Activated B cell treated with CpG ODN at 0.5 μM for 24 hours (primary cell): ENCODE measurements around the gene TCEA2. TPM values are rescaled to one million over a fixed set of nuclear protein-coding genes. Genes with fewer than 3 reads are reported as not detected.

Source experiments
- ATAC-seq: fragments of 200-7000 bp; cut with Tn5 transposase; one replicate; pipeline ENCODE4 v1.10.0; 2021; ENCODE audit warnings: low read depth, mild to moderate bottlenecking, moderate library complexity
- CTCF ChIA-PET: fragments of 350-600 bp; sonication (Branson Sonifier 250); formaldehyde crosslinking; loops from one replicate; lab custom pipeline; 2021; ENCODE audit warnings: antibody characterized with exemption; lab: Charles Lee
- POLR2A ChIA-PET: fragments of 350-600 bp; sonication (Branson Sonifier 250); formaldehyde crosslinking; loops from one replicate; lab custom pipeline; 2021; ENCODE audit warnings: antibody characterized with exemption; lab: Charles Lee
- DNase-seq: peaks from one replicate; pipeline ENCODE4 v3.0.0; 2022
- H3K27ac Mint-ChIP-seq: one replicate; pipeline ENCODE4 v1.8.0; 2020; ENCODE audit warnings: mixed read lengths
- H3K27me3 Mint-ChIP-seq: one replicate; pipeline ENCODE4 v1.8.0; 2021; ENCODE audit warnings: mixed read lengths
- H3K36me3 Mint-ChIP-seq: one replicate; pipeline ENCODE4 v1.8.0; 2021; ENCODE audit warnings: low read depth, mixed read lengths
- H3K4me1 Mint-ChIP-seq: one replicate; pipeline ENCODE4 v1.8.0; 2021; ENCODE audit warnings: mixed read lengths
- H3K4me3 Mint-ChIP-seq: one replicate; pipeline ENCODE4 v1.8.0; 2020; ENCODE audit warnings: mild to moderate bottlenecking, mixed read lengths
- H3K9me3 Mint-ChIP-seq: one replicate; pipeline ENCODE4 v1.8.0; 2020; ENCODE audit warnings: mixed read lengths
- intact Hi-C: fragments of 100-400 bp; cut with micrococcal nuclease; formaldehyde crosslinking; loops from one replicate; pipeline ENCODE4 v1.15.1; 2024
- total RNA-seq: library from RNA; stranded (reverse); gene quantifications from 2 replicates; pipeline ENCODE4 v1.2.3, GENCODE V29; 2022
- TF ChIP-seq, protein P1 (sequence below): fragments of 200-600 bp; IDR thresholded peaks from one replicate; pipeline ENCODE4 v1.8.0; 2022; ENCODE audit warnings: antibody characterized with exemption, mild to moderate bottlenecking

The TCEA2 gene
- total RNA-seq, 1 donor from 2014 or later, result 20.3 TPM

DNA sequence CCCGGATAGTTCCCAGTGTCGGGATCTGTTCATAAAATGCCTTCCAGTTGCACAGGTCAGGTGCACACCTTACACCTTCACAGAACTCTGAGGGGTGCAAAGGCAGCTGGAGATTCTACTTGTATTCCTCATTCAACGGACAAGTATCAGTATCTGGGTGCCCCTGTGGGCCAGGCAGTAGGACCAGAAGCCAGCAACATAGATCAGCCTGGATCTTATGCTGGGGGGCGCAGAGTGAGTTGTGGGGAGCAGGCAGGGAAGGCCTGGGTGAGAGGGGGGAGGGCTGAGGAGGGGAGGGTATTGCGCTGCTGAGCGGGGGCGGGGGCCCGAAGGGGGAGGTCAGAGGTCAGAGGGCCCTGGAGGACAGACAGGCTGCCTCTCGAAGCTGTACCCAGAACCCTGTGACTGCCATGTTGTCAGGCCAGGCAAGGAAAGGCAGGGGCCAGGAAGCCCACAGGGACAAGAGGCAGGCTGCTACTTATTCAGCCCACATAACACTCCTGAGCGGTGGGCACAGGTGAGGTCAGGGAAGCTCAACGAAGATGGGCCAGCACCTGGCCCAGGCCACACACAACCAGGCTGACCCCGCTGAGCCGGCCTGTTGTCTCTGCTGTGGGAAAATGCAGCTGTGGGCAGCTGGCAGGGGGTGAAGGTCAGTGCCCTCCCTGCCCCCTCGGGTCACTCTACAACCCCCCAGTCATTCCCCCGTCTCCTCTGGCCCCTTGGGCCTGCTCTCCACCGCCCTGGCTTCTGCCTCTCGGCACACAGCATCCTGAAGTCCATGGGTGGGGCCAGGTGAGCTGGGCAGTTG lies 18.0 kb downstream of the TCEA2 start:
- Mint-ChIP-seq H3K4me1 (peaks cover 62% of the 10 kb centered on the region), H3K27me3 (peaks cover 4% of the 10 kb centered on the region), H3K36me3 (peaks cover 5% of the 10 kb centered on the region), H3K4me3 (peak overlapping the region; percentile 81), H3K9me3 (no peaks in the 10 kb centered on the region), H3K27ac (peak overlapping the region; percentile 84)
- ChIA-PET CTCF (interaction anchor here (1.3 to 7.5 kb wide), 3 partner anchors 21 to 107 kb away, joined by 3 to 80 read pairs (median 5); no protein-coding TSS in a partner anchor), POLR2A (interaction anchor here (1.1 to 8.1 kb wide), 8 partner anchors 15 to 100 kb away, joined by 3 to 77 read pairs (median 9); partner anchors contain the start of genes NPBWR2 and TCEA2)
- no peak for DNase-seq
- intact Hi-C loops, result no loop called here
- TF ChIP-seq, protein P1, sequence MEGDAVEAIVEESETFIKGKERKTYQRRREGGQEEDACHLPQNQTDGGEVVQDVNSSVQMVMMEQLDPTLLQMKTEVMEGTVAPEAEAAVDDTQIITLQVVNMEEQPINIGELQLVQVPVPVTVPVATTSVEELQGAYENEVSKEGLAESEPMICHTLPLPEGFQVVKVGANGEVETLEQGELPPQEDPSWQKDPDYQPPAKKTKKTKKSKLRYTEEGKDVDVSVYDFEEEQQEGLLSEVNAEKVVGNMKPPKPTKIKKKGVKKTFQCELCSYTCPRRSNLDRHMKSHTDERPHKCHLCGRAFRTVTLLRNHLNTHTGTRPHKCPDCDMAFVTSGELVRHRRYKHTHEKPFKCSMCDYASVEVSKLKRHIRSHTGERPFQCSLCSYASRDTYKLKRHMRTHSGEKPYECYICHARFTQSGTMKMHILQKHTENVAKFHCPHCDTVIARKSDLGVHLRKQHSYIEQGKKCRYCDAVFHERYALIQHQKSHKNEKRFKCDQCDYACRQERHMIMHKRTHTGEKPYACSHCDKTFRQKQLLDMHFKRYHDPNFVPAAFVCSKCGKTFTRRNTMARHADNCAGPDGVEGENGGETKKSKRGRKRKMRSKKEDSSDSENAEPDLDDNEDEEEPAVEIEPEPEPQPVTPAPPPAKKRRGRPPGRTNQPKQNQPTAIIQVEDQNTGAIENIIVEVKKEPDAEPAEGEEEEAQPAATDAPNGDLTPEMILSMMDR, result no peak
- no peak for ATAC-seq

DNA sequence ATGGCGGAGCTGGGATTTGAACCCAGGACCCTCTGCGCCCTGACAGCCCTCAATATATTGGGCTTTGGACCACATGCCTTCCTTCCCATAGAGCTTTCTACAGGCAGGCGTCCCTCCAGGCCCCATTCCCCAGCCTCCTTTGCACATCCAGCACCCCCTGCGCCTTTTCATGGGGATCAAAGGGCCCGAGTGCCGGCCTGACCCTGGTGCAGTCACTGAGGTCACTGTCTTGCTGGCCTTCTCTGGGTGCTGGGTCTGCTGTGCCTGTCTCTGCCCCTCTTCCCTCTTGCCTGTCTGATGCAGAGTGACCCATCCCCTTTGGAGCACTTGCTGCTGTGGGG lies 18.6 kb downstream of the TCEA2 start:
- H3K36me3 Mint-ChIP-seq, result peaks cover 4% of the 10 kb centered on the region
- peaks cover 56% of the 10 kb centered on the region for H3K4me1 Mint-ChIP-seq
- CTCF ChIA-PET, result interaction anchor here (1.3 to 7.5 kb wide), 3 partner anchors 20 to 107 kb away, joined by 3 to 80 read pairs (median 5); no protein-coding TSS in a partner anchor
- H3K27me3 Mint-ChIP-seq, result peaks cover 4% of the 10 kb centered on the region
- H3K27ac Mint-ChIP-seq, result no peak overlapping the region
- TF ChIP-seq, protein P1, result no peak
- H3K9me3 Mint-ChIP-seq, result no peaks in the 10 kb centered on the region
- intact Hi-C loops, result no loop called here
- POLR2A ChIA-PET, result interaction anchor here (3.1 to 8.1 kb wide), 2 partner anchors 15 to 18 kb away, joined by 27 to 77 read pairs; no protein-coding TSS in a partner anchor
- peak overlapping the region; percentile 50 for H3K4me3 Mint-ChIP-seq
- DNase-seq (no peak), ATAC-seq (no peak)

DNA sequence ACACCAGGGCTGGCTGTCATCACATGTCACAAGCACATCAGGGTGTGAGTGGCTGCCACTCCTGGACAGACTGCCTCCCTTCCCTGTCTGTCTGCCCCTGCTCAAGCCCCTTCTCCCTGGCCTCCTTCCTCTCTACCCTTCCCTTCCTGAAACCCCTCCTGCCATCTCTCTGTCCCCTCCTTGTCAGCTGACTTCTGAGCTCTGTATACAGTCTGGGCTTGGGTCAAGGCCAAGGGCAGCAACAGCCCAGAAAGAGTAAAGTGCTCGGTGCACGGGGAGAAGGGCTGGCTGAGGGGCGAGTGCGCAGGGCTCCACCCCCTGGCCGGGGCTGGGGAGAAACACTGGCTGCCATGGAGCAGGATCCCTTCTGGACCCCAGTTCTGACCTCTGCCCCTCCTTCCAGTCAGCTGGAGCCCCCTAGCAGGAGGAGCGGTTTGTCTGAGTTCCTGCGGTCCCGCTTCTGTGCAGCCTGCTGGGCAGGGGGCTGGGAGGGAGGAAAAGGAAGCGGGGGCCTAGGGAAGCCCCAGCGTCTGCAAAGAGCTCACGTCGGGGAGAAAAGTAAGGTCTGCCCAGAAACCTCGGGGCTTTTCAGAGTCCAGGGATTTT lies 19.2 kb downstream of the TCEA2 start:
- ATAC-seq (no peak), DNase-seq (no peak)
- TF ChIP-seq, protein P1, result no peak
- no peaks in the 10 kb centered on the region for H3K9me3 Mint-ChIP-seq
- intact Hi-C loops, result no loop called here
- H3K27me3 Mint-ChIP-seq, result peaks cover 4% of the 10 kb centered on the region
- H3K36me3 Mint-ChIP-seq, result peaks cover 4% of the 10 kb centered on the region
- CTCF ChIA-PET, result interaction anchor here (1.3 to 7.5 kb wide), 3 partner anchors 39 to 108 kb away, joined by 3 to 80 read pairs (median 9); no protein-coding TSS in a partner anchor
- POLR2A ChIA-PET, result no interaction called here
- peak overlapping the region; percentile 50 for H3K4me3 Mint-ChIP-seq
- peaks cover 52% of the 10 kb centered on the region for H3K4me1 Mint-ChIP-seq
- H3K27ac Mint-ChIP-seq, result peak overlapping the region; percentile 41

DNA sequence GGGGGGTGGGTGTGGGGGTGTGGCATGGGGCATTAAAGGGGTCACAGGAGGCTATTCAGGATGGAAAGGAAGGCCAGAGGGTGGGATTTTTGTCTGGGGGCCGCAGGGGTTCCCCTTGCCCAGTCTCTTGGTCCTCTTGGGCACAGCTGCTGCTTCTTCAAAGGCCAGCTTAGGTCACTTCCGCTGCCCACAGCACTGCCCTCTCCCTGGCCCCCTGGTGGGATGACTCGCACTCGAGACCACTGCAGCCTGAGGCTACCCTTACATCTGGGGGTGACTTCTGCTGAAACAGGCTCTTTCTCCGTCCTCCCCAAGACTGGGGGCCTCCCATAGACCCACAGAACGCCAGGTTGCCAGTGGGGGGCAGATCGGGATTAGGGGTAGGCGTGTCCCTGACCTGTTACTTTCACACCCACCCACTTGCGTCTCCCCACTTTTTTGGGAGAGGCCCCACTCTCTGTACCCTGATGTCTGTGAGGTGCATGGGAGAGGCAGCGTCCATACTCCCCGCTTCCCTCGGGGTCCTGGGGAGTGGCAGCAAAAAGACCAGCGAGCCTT lies 19.9 kb downstream of the TCEA2 start:
- TF ChIP-seq, protein P1, result no peak
- peaks cover 3% of the 10 kb centered on the region for H3K36me3 Mint-ChIP-seq
- DNase-seq (no peak), ATAC-seq (no peak)
- peaks cover 45% of the 10 kb centered on the region for H3K4me1 Mint-ChIP-seq
- POLR2A ChIA-PET, result interaction anchor here (1.4 to 2.0 kb wide), 5 partner anchors 17 to 172 kb away, joined by 4 to 23 read pairs (median 12); partner anchors contain the start of genes NPBWR2 and PCMTD2
- intact Hi-C loops, result loop anchor here (1.0 kb wide), 2 partner anchors 37 to 44 kb away; no protein-coding TSS in a partner anchor
- peaks cover 4% of the 10 kb centered on the region for H3K27me3 Mint-ChIP-seq
- peak overlapping the region; percentile 77 for H3K4me3 Mint-ChIP-seq
- no peaks in the 10 kb centered on the region for H3K9me3 Mint-ChIP-seq
- H3K27ac Mint-ChIP-seq, result no peak overlapping the region
- CTCF ChIA-PET, result interaction anchor here (1.1 to 7.5 kb wide), 8 partner anchors 13 to 103 kb away, joined by 4 to 80 read pairs (median 8); partner anchors contain the start of genes PRPF6 and SAMD10
